ENCODE measurements around the gene UPK1B.

UPK1B gene

DNA sequence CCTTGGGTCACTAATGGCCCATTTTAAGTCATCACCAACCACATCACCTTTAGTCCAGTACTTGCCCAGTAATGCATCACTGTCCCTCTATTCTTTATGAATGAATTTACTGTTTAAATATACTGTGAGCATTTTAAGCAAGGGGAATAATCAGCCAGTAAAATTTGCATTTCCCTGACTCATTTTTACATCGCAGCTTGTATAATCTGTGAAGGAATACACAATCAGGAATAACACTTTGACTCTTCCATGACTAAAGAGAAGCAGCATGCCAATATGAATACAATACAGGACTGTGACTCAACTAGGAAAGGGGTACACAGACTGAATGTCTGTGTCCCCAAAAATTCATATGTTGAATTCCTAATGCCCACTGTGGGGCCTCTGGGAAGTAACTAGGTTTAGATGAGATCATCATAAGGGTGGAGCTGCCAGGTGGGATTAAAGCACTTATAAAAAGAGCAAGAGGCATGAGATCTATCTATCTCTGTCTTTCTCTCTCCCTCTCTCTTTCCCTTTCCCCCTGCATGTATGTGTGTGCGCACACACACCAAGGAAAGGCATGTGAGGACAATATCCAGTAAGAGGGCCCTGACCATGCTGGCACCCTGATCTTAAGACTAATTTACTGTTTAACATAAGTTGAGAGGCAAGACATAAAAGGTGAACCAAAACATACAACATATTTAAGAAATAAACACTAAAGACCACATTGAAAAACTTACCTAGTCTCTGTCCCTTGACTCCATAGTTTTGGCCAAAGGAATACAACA, 55.2 kb downstream of the UPK1B start:
- TF ChIP-seq TAF1 (IDR thresholded peaks at IDR 0.05; ENCODE audit: borderline replicate concordance, low read depth, low read length) (no peak), POLR2AphosphoS5 (IDR thresholded peaks at IDR 0.05; ENCODE audit: low read depth, low read length) (no peak), POLR2A (IDR thresholded peaks at IDR 0.05; ENCODE audit: low read depth, low read length) (no peak)
- no peak for FAIRE-seq
- DNase-seq (ENCODE audit: insufficient read length): no peak

DNA sequence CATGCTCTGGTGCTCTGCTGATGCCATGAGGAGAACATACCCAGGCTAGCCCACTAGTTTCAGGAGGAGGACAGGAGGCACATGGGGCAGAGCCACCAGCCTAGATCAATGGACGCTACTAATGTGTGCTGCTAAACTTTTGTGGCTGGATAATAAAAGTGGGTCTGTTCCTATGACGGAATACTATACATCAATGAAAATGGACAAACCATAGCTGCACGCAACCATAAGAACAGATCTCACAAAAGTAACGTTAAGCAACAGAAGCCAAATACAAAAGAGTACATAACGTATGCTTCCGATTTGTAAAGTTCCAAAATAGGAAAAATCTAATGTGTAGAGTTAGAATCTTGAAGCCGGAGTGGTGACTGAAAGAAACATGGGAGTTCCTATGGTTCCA, 55.8 kb downstream of the UPK1B start:
- DNase-seq (ENCODE audit: insufficient read length) (no peak), FAIRE-seq (no peak)
- no peak for TF ChIP-seq POLR2A (IDR thresholded peaks at IDR 0.05; ENCODE audit: low read depth, low read length)

- DNase-seq (ENCODE audit: insufficient read length) (no peak), FAIRE-seq (no peak)
- no peak for TF ChIP-seq TAF1 (IDR thresholded peaks at IDR 0.05; ENCODE audit: borderline replicate concordance, low read depth, low read length)
- no peak for TF ChIP-seq POLR2A (IDR thresholded peaks at IDR 0.05; ENCODE audit: low read depth, low read length)
- TF ChIP-seq POLR2AphosphoS5 (IDR thresholded peaks at IDR 0.05; ENCODE audit: low read depth, low read length): no peak
Measured at GRCh38 chr3:119230071-119230470, 56.7 kb downstream of the UPK1B start.

DNA sequence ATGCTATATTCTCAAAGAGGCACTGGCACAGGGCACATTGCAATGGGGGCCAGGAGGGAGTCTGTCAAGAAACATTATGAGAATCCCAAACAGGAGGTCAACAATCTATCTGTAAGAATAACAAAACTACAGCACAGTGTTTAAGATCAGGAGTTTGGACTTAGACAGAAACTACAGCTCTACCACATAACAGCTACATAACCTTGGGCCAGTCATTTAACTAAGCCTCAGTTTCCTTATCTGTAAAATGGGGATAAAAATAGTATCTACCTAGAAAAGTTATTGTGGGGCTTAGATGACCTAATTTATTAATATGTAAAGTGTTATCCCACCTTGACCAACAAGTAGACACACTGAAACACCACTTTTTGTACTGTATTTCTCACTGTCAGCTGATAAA, 57.3 kb downstream of the UPK1B start:
- DNase-seq (ENCODE audit: insufficient read length): no peak
- TF ChIP-seq POLR2AphosphoS5 (IDR thresholded peaks at IDR 0.05; ENCODE audit: low read depth, low read length) (no peak), POLR2A (IDR thresholded peaks at IDR 0.05; ENCODE audit: low read depth, low read length) (no peak), TAF1 (IDR thresholded peaks at IDR 0.05; ENCODE audit: borderline replicate concordance, low read depth, low read length) (no peak)
- FAIRE-seq: no peak

- no peak for DNase-seq (ENCODE audit: insufficient read length)
- no peak for FAIRE-seq
- no peak for TF ChIP-seq TAF1 (IDR thresholded peaks at IDR 0.05; ENCODE audit: borderline replicate concordance, low read depth, low read length)
Measured at GRCh38 chr3:119234610-119235009, 61.2 kb downstream of the UPK1B start.

DNA sequence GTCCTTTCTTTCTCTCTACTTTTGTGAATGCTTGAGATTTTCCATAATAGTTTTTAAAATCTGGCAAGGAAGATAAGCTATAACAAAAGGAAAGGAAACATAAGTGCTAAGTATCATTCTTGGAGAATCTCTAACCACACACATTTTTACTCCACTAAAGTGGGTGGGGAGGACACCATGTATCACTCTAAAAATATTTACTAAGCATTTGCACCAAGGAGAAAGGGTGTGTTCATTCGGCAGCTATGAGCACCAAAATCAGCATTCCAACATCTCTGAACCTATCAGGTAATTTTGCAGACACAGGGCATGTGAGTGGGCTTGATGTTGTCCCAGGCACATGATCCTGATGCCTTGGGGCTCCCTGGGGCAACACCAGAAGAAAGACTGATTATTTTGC, 61.8 kb downstream of the UPK1B start:
- DNase-seq (ENCODE audit: insufficient read length) (no peak), FAIRE-seq (peak; percentile 5)
- no peak for TF ChIP-seq POLR2A (IDR thresholded peaks at IDR 0.05; ENCODE audit: low read depth, low read length)

GRCh38 chr3:119236756-119237155, 63.4 kb downstream of the UPK1B start:
- FAIRE-seq (no peak), DNase-seq (ENCODE audit: insufficient read length) (no peak)
- no peak for TF ChIP-seq TAF1 (IDR thresholded peaks at IDR 0.05; ENCODE audit: borderline replicate concordance, low read depth, low read length)
- no peak for TF ChIP-seq POLR2A (IDR thresholded peaks at IDR 0.05; ENCODE audit: low read depth, low read length)
- TF ChIP-seq POLR2AphosphoS5 (IDR thresholded peaks at IDR 0.05; ENCODE audit: low read depth, low read length): no peak

GRCh38 chr3:119237299-119237698, 63.9 kb downstream of the UPK1B start:
- no peak for FAIRE-seq
- TF ChIP-seq TAF1 (IDR thresholded peaks at IDR 0.05; ENCODE audit: borderline replicate concordance, low read depth, low read length): no peak
- no peak for TF ChIP-seq POLR2AphosphoS5 (IDR thresholded peaks at IDR 0.05; ENCODE audit: low read depth, low read length)
- no peak for TF ChIP-seq POLR2A (IDR thresholded peaks at IDR 0.05; ENCODE audit: low read depth, low read length)

GRCh38 chr3:119238363-119238762, 65.0 kb downstream of the UPK1B start:
- TF ChIP-seq POLR2A (IDR thresholded peaks at IDR 0.05; ENCODE audit: low read depth, low read length) (no peak), POLR2AphosphoS5 (IDR thresholded peaks at IDR 0.05; ENCODE audit: low read depth, low read length) (no peak), TAF1 (IDR thresholded peaks at IDR 0.05; ENCODE audit: borderline replicate concordance, low read depth, low read length) (no peak)
- DNase-seq (ENCODE audit: insufficient read length): no peak
- FAIRE-seq: no peak

More at GRCh38 chr3:119237299-119237698, 63.9 kb downstream of the UPK1B start:
- DNase-seq (ENCODE audit: insufficient read length): no peak

GRCh38 chr3:119239206-119239820, 65.9 kb downstream of the UPK1B start:
- no peak for DNase-seq (ENCODE audit: insufficient read length)
- TF ChIP-seq TAF1 (IDR thresholded peaks at IDR 0.05; ENCODE audit: borderline replicate concordance, low read depth, low read length): no peak
- no peak for TF ChIP-seq POLR2AphosphoS5 (IDR thresholded peaks at IDR 0.05; ENCODE audit: low read depth, low read length)
- TF ChIP-seq POLR2A (IDR thresholded peaks at IDR 0.05; ENCODE audit: low read depth, low read length): no peak
- FAIRE-seq: peak; percentile 78

DNA sequence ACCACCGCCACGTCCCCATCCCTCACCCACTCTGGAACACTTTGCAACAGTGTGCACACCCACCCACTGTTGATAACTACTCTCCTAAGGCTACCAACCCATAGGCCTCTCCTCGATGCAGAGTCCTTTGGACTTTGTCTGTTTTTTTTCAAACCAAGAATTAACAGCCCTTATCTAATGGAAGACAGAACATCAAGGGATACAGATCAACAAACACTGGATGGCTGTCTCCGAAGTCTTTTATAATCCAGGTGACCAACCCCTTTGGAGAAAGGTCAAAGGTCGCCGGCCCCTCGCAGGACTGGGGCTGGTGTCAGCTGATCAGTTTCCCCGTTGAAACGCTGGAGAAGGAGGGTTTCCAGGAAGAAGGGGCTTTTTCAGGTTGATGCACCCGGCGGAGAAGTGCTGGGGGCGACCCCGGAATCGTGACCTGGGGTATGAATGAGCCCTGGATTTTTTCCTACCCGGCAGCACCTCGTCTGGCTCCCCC, 66.7 kb downstream of the UPK1B start:
- DNase-seq (ENCODE audit: insufficient read length): no peak
- TF ChIP-seq TAF1 (IDR thresholded peaks at IDR 0.05; ENCODE audit: borderline replicate concordance, low read depth, low read length) (no peak), POLR2AphosphoS5 (IDR thresholded peaks at IDR 0.05; ENCODE audit: low read depth, low read length) (no peak), POLR2A (IDR thresholded peaks at IDR 0.05; ENCODE audit: low read depth, low read length) (no peak)
- peak; percentile 48 for FAIRE-seq

Data from GM12892 (cell line).